ENCODE results near the gene GAS7. TPM values are rescaled to one million over a fixed set of nuclear protein-coding genes. Genes with fewer than 3 reads are reported as not detected.

The GAS7 gene
- total and polyA plus RNA-seq, 9 of the 15 experiments (the other 6 are each of a cell fraction or from before 2014, with no cell fraction given) = 0.11 to 0.33 TPM; not detected in 7

DNA sequence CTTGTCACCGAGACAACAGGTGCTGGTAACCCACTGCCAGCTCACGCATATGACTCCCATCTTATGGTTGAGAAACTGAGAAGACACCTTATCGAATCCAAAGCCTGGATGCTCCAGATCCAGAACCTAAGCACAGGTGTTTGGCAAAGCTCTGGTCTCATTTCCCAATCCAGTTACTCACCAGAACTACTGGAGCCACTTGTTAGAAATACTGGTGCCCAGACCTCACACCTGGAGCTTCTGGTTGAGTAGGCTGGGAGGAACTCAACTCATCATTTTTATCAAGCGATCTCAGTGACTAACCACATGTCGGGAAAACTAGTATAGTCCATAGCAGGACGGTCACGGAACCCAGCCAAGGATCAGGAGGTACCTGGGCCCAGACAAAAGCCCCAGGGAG lies 206.6 kb downstream of the GAS7 start:
- H3K36me3 ChIP-seq (ENCODE audit: control insufficient read depth, insufficient read depth, low read length) = no peaks in the 10 kb centered on the region
- H2AFZ ChIP-seq (ENCODE audit: low read depth, low read length) = no peak overlapping the region
- H4K20me1 ChIP-seq (replicated peaks; ENCODE audit: control insufficient read depth, insufficient read depth, low read length) = no peaks in the 10 kb centered on the region
- no peaks in the 10 kb centered on the region for H3K27me3 ChIP-seq (ENCODE audit: control insufficient read depth in 2 of 2, insufficient read depth in 2 of 2, low read length in 2 of 2)
- TF ChIP-seq EP300 (IDR thresholded peaks at IDR 0.05; ENCODE audit: low read length) (no peak), ZC3H4 (CRISPR knock-in tag; IDR thresholded peaks at IDR 0.05; ENCODE audit: borderline replicate concordance) (no peak), MAFK (IDR thresholded peaks at IDR 0.05; ENCODE audit: low read length) (no peak)
- TF ChIP-seq, protein P1, sequence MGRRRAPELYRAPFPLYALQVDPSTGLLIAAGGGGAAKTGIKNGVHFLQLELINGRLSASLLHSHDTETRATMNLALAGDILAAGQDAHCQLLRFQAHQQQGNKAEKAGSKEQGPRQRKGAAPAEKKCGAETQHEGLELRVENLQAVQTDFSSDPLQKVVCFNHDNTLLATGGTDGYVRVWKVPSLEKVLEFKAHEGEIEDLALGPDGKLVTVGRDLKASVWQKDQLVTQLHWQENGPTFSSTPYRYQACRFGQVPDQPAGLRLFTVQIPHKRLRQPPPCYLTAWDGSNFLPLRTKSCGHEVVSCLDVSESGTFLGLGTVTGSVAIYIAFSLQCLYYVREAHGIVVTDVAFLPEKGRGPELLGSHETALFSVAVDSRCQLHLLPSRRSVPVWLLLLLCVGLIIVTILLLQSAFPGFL (CRISPR knock-in tag; IDR thresholded peaks at IDR 0.05) = no peak
- TF ChIP-seq, protein P2, sequence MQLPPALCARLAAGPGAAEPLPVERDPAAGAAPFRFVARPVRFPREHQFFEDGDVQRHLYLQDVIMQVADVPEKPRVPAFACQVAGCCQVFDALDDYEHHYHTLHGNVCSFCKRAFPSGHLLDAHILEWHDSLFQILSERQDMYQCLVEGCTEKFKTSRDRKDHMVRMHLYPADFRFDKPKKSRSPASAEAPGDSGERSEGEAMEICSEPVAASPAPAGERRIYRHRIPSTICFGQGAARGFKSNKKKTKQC (CRISPR knock-in tag; IDR thresholded peaks at IDR 0.05) = no peak
- no TSS peak for BruUV-seq (replicated peaks)
- H3K4me2 ChIP-seq (ENCODE audit: insufficient read depth, low read length) = no peak overlapping the region
- 3% methylated on average over 7 of the region's 7 CpGs for WGBS (ENCODE audit: insufficient coverage, low coverage, missing lambda C conversion rate)
- H3K4me3 ChIP-seq = no peak overlapping the region
- intact Hi-C loops (cut with micrococcal nuclease) = no loop called here
- H3K9me1 ChIP-seq (ENCODE audit: control insufficient read depth, insufficient read depth, low read length) = no peaks in the 10 kb centered on the region
- ChIA-PET CTCF (ENCODE audit: low intra/inter-chr PET ratio) (no interaction called here), POLR2A (interaction anchor here (0.5 kb wide), 1 partner anchor 103 kb away, joined by 3 read pairs; no protein-coding TSS in a partner anchor)
- no peak overlapping the region for H3K27ac ChIP-seq (ENCODE audit: extremely low read depth, low read depth, low read length)
- no peaks in the 10 kb centered on the region for H3K9me3 ChIP-seq (replicated peaks; ENCODE audit: control insufficient read depth, insufficient read depth, low read depth, low read length)
- FAIRE-seq (no peak), DNase-seq (ENCODE audit: extremely low read depth in 1 of 4, low spot score in 3 of 4) (no peak), ATAC-seq (no peak)
- H3K9ac ChIP-seq (ENCODE audit: insufficient read depth in 1 of 2, low read depth in 2 of 2, low read length in 2 of 2) = no peak overlapping the region
- in situ Hi-C loops (cut with MboI) = no loop called here
- H3K79me2 ChIP-seq (ENCODE audit: control insufficient read depth, insufficient read depth, low read length) = no peaks in the 10 kb centered on the region
- no peaks in the 10 kb centered on the region for H3K4me1 ChIP-seq (replicated peaks in 1 of 2; ENCODE audit: control insufficient read depth in 2 of 2, insufficient read depth in 2 of 2, low read length in 2 of 2)
